ENCODE results near the gene CADPS2.

GRCh38 chr7:122652876-122653275, 233.4 kb downstream of the CADPS2 start:
- TF ChIP-seq CTCF (IDR thresholded peaks at IDR 0.05; ENCODE audit: insufficient read depth, low read length, poor library complexity, severe bottlenecking) (no peak), EZH2phosphoT487 (conservative IDR thresholded peaks at IDR 0.05; ENCODE audit: low read length) (no peak)
